HCT116 (cell line): ENCODE data around the gene AMOT. TPM values are rescaled to one million over a fixed set of nuclear protein-coding genes. Genes with fewer than 3 reads are reported as not detected.

Experiments
- ATAC-seq: fragments of 200-7000 bp; cut with Tn5 transposase; 2 replicates; pipeline ENCODE4 v1.9.1; 2020; ENCODE audit warnings: mild to moderate bottlenecking, moderate library complexity
- BruUV-seq: library from RNA; stranded (reverse); fragments of 400-500 nt; replicated peaks from 2 replicates; lab custom pipeline; 2021; lab: Mats Ljungman, UMichigan
- CTCF ChIA-PET: fragments of 300-600 bp; sonication (Branson Sonifier 250); formaldehyde crosslinking; loops from one replicate; lab custom pipeline; 2021; ENCODE audit warnings: antibody characterized with exemption; lab: Charles Lee
- POLR2A ChIA-PET: fragments of 300-600, 350-600 bp; sonication (Branson Sonifier 250); formaldehyde crosslinking; loops from one replicate; lab custom pipeline; 2021; ENCODE audit warnings: antibody characterized with exemption; lab: Charles Lee
- RAD21 ChIA-PET, 2 experiments: fragments of 300-600 bp; sonication (Branson Sonifier 250); formaldehyde crosslinking; loops; one replicate each; lab custom pipeline; 2023; ENCODE audit warnings: low total read pairs in 2 of 2; ENCODE audit not compliant: uncharacterized antibody in 2 of 2, unreplicated experiment in 2 of 2, low non-redundant PET in 1 of 2; lab: Charles Lee
- DNase-seq: peaks from one replicate; pipeline ENCODE4 v3.0.0-alpha.2; 2010; ENCODE audit warnings: low read depth, low spot score
- H2AFZ ChIP-seq: fragments of 200-600 bp; shearing (Covaris generic), sonication (generic); 2 replicates; pipeline ENCODE4 v1.6.1; 2017; ENCODE audit warnings: low read depth, mixed run types, mixed read lengths, antibody characterized with exemption, low read length; ENCODE audit not compliant: poor library complexity, severe bottlenecking
- H3K27ac ChIP-seq: 2 replicates; pipeline ENCODE4 v1.5.1; 2012; ENCODE audit warnings: low read depth, low read length
- H3K27me3 ChIP-seq: fragments of 200-600 bp; sonication (generic); 2 replicates; pipeline ENCODE4 v1.6.1; 2016; ENCODE audit warnings: mixed run types, low read length, mixed read lengths; ENCODE audit not compliant: insufficient read depth
- H3K36me3 ChIP-seq, 2 experiments: fragments of 200-500 bp in 1 of 2; fragments of 200-600 bp in 1 of 2; sonication (Bioruptor generic) in 1 of 2; sonication (generic) in 1 of 2; 2 replicates each; pipeline versions ENCODE4 v1.5.1 to v1.6.1; 2014 to 2016; ENCODE audit warnings: low read length in 2 of 2, inconsistent platforms in 1 of 2, mixed read lengths in 1 of 2, mixed run types in 1 of 2; ENCODE audit not compliant: insufficient read depth in 2 of 2, control insufficient read depth in 1 of 2
- H3K4me1 ChIP-seq, 2 experiments: fragments of 200-600 bp in 1 of 2; sonication (generic) in 1 of 2; 2 replicates each; pipeline versions ENCODE4 v1.5.1 to v1.6.1; 2012 to 2017; ENCODE audit warnings: low read length in 2 of 2, inconsistent platforms in 1 of 2, mild to moderate bottlenecking in 1 of 2, mixed read lengths in 1 of 2, mixed run types in 1 of 2, moderate library complexity in 1 of 2; ENCODE audit not compliant: insufficient read depth in 2 of 2, control insufficient read depth in 1 of 2
- H3K4me2 ChIP-seq: fragments of 200-600 bp; sonication (generic); 2 replicates; pipeline ENCODE4 v1.6.1; 2017; ENCODE audit warnings: mixed run types, low read length, mixed read lengths
- H3K4me3 ChIP-seq, 2 experiments: fragments of 200-600 bp in 1 of 2; sonication (generic) in 1 of 2; replicated peaks in 1 of 2; 2 replicates each; pipeline ENCODE4 v1.5.1; 2011 to 2016; ENCODE audit warnings: low read length in 2 of 2, control low read depth in 1 of 2, low read depth in 1 of 2, mild to moderate bottlenecking in 1 of 2, mixed read lengths in 1 of 2, mixed run types in 1 of 2
- H3K79me2 ChIP-seq: fragments of 200-600 bp; sonication (generic); 2 replicates; pipeline ENCODE4 v1.6.1; 2017; ENCODE audit warnings: mild to moderate bottlenecking, mixed run types, low read length, moderate library complexity, mixed read lengths; ENCODE audit not compliant: insufficient read depth
- H3K9ac ChIP-seq: fragments of 200-600 bp; sonication (generic); 2 replicates; pipeline ENCODE4 v1.6.1; 2016; ENCODE audit warnings: low read length, mixed read lengths
- H3K9me2 ChIP-seq: fragments of 200-600 bp; sonication (generic), shearing (Covaris generic); 2 replicates; pipeline ENCODE4 v1.6.1; 2017; ENCODE audit warnings: mixed run types, mild to moderate bottlenecking, moderate library complexity; ENCODE audit not compliant: insufficient read depth
- H3K9me3 ChIP-seq, 2 experiments: fragments of 200-500 bp in 1 of 2; fragments of 200-600 bp in 1 of 2; sonication (Bioruptor generic) in 1 of 2; sonication (generic) in 1 of 2; 2 replicates each; pipeline ENCODE4 v1.6.1; 2014 to 2017; ENCODE audit warnings: low read length in 2 of 2, mixed read lengths in 2 of 2, inconsistent platforms in 1 of 2, low read depth in 1 of 2, mild to moderate bottlenecking in 1 of 2, mixed run types in 1 of 2, moderate library complexity in 1 of 2; ENCODE audit not compliant: control insufficient read depth in 1 of 2, insufficient read depth in 1 of 2
- H4K20me1 ChIP-seq: fragments of 200-600 bp; sonication (generic), shearing (Covaris generic); 2 replicates; pipeline ENCODE4 v1.6.1; 2017; ENCODE audit warnings: mixed run types, mild to moderate bottlenecking, moderate library complexity; ENCODE audit not compliant: insufficient read depth
- CBX3 ChIP-seq: IDR thresholded peaks from 2 replicates; pipeline ENCODE4 v1.6.1; 2012; ENCODE audit warnings: low read depth
- CEBPB ChIP-seq: IDR thresholded peaks from 2 replicates; pipeline ENCODE4 v1.6.1; 2012; ENCODE audit warnings: low read depth
- EZH2phosphoT487 ChIP-seq: fragments of 200-600 bp; IDR thresholded peaks from 2 replicates; pipeline ENCODE4 v1.6.1; 2018; ENCODE audit warnings: antibody characterized with exemption, borderline replicate concordance
- JUND ChIP-seq: IDR thresholded peaks from 2 replicates; pipeline ENCODE4 v1.6.1; 2012
- RAD21 ChIP-seq: IDR thresholded peaks from 2 replicates; pipeline ENCODE4 v1.6.1; 2012; ENCODE audit warnings: low read depth, mild to moderate bottlenecking
- SP1 ChIP-seq: IDR thresholded peaks from 2 replicates; pipeline ENCODE4 v1.6.1; 2012; ENCODE audit warnings: low read depth
- TCF7L2 ChIP-seq: IDR thresholded peaks from 2 replicates; pipeline ENCODE4 v1.7.0; 2011; ENCODE audit warnings: borderline replicate concordance, inconsistent platforms; ENCODE audit not compliant: insufficient read depth, insufficient read length; ENCODE audit errors: extremely low read depth
- ZNF274 ChIP-seq: fragments of 200-500 bp; sonication (Bioruptor generic); IDR thresholded peaks from 2 replicates; pipeline ENCODE4 v1.6.1; 2014; ENCODE audit warnings: mild to moderate bottlenecking, low read depth, low read length, inconsistent platforms
- intact Hi-C: fragments of 100-400 bp; cut with micrococcal nuclease; formaldehyde crosslinking; loops from 2 replicates; pipeline ENCODE4 v1.10.0; 2022
- total RNA-seq: library from RNA; stranded (reverse); gene quantifications from one replicate; pipeline ENCODE4 v1.2.1, GENCODE V29; 2021; ENCODE audit not compliant: unreplicated experiment
- TF ChIP-seq, protein P1 (sequence below), 3 experiments: fragments of 200-600 bp in 1 of 3; sonication (generic) in 1 of 3; IDR thresholded peaks in 2 of 3; conservative IDR thresholded peaks in 1 of 3; 2 replicates each; pipeline ENCODE4 v1.5.1; 2012 to 2017; ENCODE audit warnings: low read depth in 2 of 3, low read length in 2 of 3, antibody characterized with exemption in 1 of 3, borderline replicate concordance in 1 of 3, control low read depth in 1 of 3, mild to moderate bottlenecking in 1 of 3, mixed read lengths in 1 of 3, mixed run types in 1 of 3, moderate library complexity in 1 of 3; ENCODE audit not compliant: insufficient read depth in 1 of 3
- TF ChIP-seq, protein P2 (sequence below): IDR thresholded peaks from 2 replicates; pipeline ENCODE4 v1.6.1; 2012
- TF ChIP-seq, protein P3 (sequence below): IDR thresholded peaks from 2 replicates; pipeline ENCODE4 v1.6.1; 2012; ENCODE audit warnings: low read depth

AMOT gene
- total RNA-seq, 1 experiment from 2014 or later: 7.7 TPM

DNA sequence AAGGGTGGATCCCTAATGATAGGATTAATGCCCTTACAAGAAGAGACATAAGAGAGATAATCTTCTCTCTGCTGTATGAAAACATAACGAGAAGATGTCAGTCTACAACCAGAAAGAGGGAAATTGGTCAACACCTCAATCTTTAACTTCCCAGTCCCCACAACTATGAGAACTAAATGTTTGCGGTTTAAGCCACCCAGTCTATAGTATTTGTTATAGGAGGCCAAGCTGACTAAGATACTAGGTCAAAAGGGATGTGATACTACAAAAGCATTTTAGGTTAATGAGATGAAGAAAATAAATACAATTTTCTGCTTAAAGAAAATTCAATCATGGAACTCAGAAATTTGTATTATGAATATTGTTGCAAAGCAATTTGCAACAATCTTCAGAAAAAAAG lies 105.5 kb downstream of the AMOT start:
- H3K4me3 ChIP-seq: no peak overlapping the region
- POLR2A ChIA-PET: no interaction called here
- BruUV-seq: no TSS peak

More for the DNA sequence above, 105.5 kb downstream of the AMOT start:
- no peaks in the 10 kb centered on the region for H3K4me1 ChIP-seq
- DNase-seq: no peak
- ChIA-PET RAD21 (no interaction called here), CTCF (no interaction called here)
- no peaks in the 10 kb centered on the region for H3K9me2 ChIP-seq
- H3K27ac ChIP-seq: no peak overlapping the region
- H3K36me3 ChIP-seq: no peaks in the 10 kb centered on the region
- intact Hi-C loops: no loop called here
- H3K27me3 ChIP-seq: no peaks in the 10 kb centered on the region
- no peaks in the 10 kb centered on the region for H3K79me2 ChIP-seq
- TF ChIP-seq SP1 (no peak), CEBPB (no peak), TCF7L2 (no peak), ZNF274 (no peak), EZH2phosphoT487 (no peak), RAD21 (no peak), JUND (no peak), CBX3 (no peak)
- TF ChIP-seq, protein P1, sequence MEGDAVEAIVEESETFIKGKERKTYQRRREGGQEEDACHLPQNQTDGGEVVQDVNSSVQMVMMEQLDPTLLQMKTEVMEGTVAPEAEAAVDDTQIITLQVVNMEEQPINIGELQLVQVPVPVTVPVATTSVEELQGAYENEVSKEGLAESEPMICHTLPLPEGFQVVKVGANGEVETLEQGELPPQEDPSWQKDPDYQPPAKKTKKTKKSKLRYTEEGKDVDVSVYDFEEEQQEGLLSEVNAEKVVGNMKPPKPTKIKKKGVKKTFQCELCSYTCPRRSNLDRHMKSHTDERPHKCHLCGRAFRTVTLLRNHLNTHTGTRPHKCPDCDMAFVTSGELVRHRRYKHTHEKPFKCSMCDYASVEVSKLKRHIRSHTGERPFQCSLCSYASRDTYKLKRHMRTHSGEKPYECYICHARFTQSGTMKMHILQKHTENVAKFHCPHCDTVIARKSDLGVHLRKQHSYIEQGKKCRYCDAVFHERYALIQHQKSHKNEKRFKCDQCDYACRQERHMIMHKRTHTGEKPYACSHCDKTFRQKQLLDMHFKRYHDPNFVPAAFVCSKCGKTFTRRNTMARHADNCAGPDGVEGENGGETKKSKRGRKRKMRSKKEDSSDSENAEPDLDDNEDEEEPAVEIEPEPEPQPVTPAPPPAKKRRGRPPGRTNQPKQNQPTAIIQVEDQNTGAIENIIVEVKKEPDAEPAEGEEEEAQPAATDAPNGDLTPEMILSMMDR (IDR thresholded peaks at IDR 0.05 in 2 of 3, conservative IDR thresholded peaks at IDR 0.05 in 1 of 3; ENCODE audit: borderline replicate concordance in 1 of 3, insufficient read depth in 1 of 3, low read depth in 2 of 3, low read length in 2 of 3): no peak
- TF ChIP-seq, protein P2, sequence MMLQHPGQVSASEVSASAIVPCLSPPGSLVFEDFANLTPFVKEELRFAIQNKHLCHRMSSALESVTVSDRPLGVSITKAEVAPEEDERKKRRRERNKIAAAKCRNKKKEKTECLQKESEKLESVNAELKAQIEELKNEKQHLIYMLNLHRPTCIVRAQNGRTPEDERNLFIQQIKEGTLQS: no peak
- TF ChIP-seq, protein P3, sequence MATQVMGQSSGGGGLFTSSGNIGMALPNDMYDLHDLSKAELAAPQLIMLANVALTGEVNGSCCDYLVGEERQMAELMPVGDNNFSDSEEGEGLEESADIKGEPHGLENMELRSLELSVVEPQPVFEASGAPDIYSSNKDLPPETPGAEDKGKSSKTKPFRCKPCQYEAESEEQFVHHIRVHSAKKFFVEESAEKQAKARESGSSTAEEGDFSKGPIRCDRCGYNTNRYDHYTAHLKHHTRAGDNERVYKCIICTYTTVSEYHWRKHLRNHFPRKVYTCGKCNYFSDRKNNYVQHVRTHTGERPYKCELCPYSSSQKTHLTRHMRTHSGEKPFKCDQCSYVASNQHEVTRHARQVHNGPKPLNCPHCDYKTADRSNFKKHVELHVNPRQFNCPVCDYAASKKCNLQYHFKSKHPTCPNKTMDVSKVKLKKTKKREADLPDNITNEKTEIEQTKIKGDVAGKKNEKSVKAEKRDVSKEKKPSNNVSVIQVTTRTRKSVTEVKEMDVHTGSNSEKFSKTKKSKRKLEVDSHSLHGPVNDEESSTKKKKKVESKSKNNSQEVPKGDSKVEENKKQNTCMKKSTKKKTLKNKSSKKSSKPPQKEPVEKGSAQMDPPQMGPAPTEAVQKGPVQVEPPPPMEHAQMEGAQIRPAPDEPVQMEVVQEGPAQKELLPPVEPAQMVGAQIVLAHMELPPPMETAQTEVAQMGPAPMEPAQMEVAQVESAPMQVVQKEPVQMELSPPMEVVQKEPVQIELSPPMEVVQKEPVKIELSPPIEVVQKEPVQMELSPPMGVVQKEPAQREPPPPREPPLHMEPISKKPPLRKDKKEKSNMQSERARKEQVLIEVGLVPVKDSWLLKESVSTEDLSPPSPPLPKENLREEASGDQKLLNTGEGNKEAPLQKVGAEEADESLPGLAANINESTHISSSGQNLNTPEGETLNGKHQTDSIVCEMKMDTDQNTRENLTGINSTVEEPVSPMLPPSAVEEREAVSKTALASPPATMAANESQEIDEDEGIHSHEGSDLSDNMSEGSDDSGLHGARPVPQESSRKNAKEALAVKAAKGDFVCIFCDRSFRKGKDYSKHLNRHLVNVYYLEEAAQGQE: no peak
- H3K4me2 ChIP-seq: no peak overlapping the region
- H4K20me1 ChIP-seq: no peaks in the 10 kb centered on the region
- no peak for ATAC-seq
- H2AFZ ChIP-seq: no peak overlapping the region
- no peak overlapping the region for H3K9ac ChIP-seq
- H3K9me3 ChIP-seq: no peaks in the 10 kb centered on the region
